ENCODE results near the gene KIAA0513.

Gene KIAA0513

DNA sequence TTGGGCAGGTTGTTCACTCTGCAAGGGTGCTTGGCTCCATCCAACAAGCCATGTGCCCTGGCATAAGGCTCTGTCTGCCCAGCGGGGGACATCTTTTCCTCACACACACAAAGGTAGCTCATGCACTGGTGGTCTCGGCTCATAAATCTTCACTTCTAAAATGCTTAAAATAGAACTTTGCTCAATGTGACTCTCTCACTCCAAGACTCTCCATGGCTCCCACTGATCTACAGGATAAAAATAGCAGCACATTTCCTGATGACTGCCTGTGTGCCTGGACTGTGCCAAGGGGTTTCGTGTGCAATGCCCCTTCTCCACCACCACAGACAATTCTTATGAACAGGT is 99.8 kb downstream of the KIAA0513 start:
- H3K4me3 ChIP-seq (ENCODE audit: low read depth, low read length): no peak overlapping the region
- TF ChIP-seq, protein P1, sequence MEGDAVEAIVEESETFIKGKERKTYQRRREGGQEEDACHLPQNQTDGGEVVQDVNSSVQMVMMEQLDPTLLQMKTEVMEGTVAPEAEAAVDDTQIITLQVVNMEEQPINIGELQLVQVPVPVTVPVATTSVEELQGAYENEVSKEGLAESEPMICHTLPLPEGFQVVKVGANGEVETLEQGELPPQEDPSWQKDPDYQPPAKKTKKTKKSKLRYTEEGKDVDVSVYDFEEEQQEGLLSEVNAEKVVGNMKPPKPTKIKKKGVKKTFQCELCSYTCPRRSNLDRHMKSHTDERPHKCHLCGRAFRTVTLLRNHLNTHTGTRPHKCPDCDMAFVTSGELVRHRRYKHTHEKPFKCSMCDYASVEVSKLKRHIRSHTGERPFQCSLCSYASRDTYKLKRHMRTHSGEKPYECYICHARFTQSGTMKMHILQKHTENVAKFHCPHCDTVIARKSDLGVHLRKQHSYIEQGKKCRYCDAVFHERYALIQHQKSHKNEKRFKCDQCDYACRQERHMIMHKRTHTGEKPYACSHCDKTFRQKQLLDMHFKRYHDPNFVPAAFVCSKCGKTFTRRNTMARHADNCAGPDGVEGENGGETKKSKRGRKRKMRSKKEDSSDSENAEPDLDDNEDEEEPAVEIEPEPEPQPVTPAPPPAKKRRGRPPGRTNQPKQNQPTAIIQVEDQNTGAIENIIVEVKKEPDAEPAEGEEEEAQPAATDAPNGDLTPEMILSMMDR (IDR thresholded peaks at IDR 0.05; ENCODE audit: borderline replicate concordance, insufficient read depth, low read depth, low read length): no peak

DNA sequence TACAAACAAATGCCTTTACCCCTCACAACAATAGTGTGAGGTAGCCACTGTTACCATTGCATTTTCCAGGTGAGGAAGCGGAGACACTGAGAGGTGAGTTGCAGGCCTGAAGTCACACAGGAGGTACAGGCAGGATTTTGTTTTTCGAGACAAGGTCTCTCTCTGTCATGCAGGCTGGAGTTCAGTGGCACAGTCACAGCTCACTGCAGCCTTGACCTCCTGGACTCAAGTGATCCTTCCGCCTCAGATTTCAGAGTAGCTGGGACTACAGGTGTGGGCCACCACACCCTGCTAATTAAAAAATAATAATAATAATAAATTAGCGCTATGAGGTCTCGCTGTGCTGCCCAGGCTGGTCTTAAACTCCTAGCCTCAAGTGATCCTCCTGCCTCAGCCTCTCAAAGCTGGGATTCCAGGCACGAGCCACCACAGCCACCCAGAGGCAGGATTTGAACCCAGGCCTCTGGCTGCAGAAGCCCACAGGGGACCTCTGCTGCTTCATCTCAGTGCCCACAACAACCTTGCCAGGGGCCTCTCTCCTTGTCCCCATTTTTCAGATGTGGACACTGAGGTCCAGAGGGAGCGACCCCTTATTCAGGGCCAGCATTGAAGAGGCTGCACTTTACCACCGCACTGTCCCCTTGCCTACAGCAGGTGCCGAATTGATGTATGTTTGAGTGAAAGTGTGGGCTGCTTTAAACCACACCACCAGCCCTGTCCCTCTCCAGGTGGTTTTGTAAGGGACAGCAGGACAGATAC is 100.7 kb downstream of the KIAA0513 start:
- no peak overlapping the region for H3K4me3 ChIP-seq (ENCODE audit: low read depth, low read length)
- TF ChIP-seq, protein P1 (IDR thresholded peaks at IDR 0.05; ENCODE audit: borderline replicate concordance, insufficient read depth, low read depth, low read length): no peak

DNA sequence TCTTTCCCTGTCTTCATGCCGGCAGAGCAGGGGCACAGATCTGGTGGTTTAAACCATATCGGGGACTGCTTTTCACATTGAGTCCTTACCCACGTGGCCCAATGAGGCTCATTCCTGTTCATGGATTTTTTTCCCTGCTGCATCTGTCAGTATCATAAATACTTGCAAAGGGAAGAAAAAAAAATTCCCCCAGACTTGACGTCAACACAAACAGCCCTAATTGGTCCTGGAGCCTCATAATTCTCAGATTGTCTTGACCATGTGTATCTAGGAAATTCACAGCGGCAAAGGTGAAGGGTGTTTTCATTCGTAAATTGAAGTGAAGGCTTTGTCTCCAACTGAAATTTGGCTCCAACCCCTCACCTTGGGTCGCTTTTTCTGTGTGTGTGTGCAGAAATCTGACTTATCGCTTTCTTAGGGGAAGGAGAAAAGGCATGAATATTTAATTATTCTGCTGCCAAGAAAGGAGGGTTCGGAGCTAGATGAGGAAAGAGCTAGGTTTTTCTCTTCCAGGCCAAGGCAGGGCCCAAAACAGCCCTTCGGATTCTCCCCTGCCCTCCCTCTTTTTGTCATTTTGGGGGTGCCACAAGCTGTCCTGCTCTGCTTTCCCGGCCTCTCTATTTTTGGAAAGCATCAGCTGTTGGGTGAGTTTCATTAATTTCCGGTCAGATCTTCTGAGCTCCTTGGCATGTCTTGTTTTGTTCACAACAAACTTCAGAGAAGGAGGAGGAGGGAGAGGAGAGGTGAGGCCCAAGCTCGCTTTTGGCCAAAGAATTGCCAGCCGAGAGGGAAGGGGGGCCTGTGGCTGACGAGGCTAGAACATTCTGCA is 102.5 kb downstream of the KIAA0513 start:
- TF ChIP-seq, protein P1 (IDR thresholded peaks at IDR 0.05; ENCODE audit: borderline replicate concordance, insufficient read depth, low read depth, low read length): no peak
- no peak overlapping the region for H3K4me3 ChIP-seq (ENCODE audit: low read depth, low read length)

- no peak overlapping the region for H3K4me3 ChIP-seq (ENCODE audit: low read depth, low read length)
- TF ChIP-seq, protein P1 (IDR thresholded peaks at IDR 0.05; ENCODE audit: borderline replicate concordance, insufficient read depth, low read depth, low read length): no peak
These were observed 103.1 kb downstream of the KIAA0513 start for GRCh38 chr16:85130705-85131028.

GRCh38 chr16:85132456-85133289 is 105.1 kb downstream of the KIAA0513 start:
- H3K4me3 ChIP-seq (ENCODE audit: low read depth, low read length): no peak overlapping the region
- TF ChIP-seq, protein P1 (IDR thresholded peaks at IDR 0.05; ENCODE audit: borderline replicate concordance, insufficient read depth, low read depth, low read length): no peak

GRCh38 chr16:85133290-85133599 is 105.7 kb downstream of the KIAA0513 start:
- TF ChIP-seq, protein P1 (IDR thresholded peaks at IDR 0.05; ENCODE audit: borderline replicate concordance, insufficient read depth, low read depth, low read length): no peak

More at GRCh38 chr16:85133290-85133599, 105.7 kb downstream of the KIAA0513 start:
- no peak overlapping the region for H3K4me3 ChIP-seq (ENCODE audit: low read depth, low read length)
